Measurements from ENCODE around the gene TACC3. TPM values are rescaled to one million over a fixed set of nuclear protein-coding genes. Genes with fewer than 3 reads are reported as not detected.

TACC3 gene
- total and polyA plus RNA-seq, 12 donors, result 2.3 to 16.2 (median 4.8) TPM

DNA sequence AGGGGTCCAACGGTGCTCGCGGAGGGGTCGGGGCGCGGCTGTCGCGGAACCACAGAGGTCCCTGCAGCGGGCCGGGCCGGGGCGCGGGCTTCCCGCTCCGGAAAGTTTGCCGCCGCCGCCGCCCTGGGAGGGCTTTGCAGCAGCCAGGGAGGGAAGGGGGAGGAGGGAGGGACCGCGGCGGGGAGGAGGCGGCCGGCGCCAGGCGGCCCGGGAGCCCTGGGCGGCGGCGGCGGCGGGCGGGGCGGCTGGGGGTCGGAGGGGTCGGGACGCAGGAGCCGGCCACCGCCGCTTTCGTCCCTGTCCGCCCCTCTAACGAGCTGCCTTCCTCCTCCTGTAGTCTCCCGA lies 72.1 kb downstream of the TACC3 start:
- Histone ChIP-seq H3K4me1 (peaks cover 8 to 23% (median 18%) of the 10 kb centered on the region in 9 donors), H3K27ac (peak overlapping the region in 1 of 10 donors; percentile 56), H3K27me3 (peaks cover 19 to 65% (median 47%) of the 10 kb centered on the region in 7 donors), H3K4me3 (peak overlapping the region in 9 of 10 donors; percentile 32 to 60 (median 48)), H3K9me3 (no peaks in the 10 kb centered on the region), H3K36me3 (no peaks in the 10 kb centered on the region)
- DNase-seq, result peak; percentile 44 to 51
- TF ChIP-seq, protein P1, sequence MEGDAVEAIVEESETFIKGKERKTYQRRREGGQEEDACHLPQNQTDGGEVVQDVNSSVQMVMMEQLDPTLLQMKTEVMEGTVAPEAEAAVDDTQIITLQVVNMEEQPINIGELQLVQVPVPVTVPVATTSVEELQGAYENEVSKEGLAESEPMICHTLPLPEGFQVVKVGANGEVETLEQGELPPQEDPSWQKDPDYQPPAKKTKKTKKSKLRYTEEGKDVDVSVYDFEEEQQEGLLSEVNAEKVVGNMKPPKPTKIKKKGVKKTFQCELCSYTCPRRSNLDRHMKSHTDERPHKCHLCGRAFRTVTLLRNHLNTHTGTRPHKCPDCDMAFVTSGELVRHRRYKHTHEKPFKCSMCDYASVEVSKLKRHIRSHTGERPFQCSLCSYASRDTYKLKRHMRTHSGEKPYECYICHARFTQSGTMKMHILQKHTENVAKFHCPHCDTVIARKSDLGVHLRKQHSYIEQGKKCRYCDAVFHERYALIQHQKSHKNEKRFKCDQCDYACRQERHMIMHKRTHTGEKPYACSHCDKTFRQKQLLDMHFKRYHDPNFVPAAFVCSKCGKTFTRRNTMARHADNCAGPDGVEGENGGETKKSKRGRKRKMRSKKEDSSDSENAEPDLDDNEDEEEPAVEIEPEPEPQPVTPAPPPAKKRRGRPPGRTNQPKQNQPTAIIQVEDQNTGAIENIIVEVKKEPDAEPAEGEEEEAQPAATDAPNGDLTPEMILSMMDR (IDR thresholded peaks at IDR 0.05), result no peak
- intact Hi-C loops (cut with DNase I), result no loop called here
- peak in 2 of 8 donors; percentile 17 to 56 for ATAC-seq
- WGBS, 2 donors, result 0 to 1% methylated on average over 3 to 39 of the region's 44 CpGs

DNA sequence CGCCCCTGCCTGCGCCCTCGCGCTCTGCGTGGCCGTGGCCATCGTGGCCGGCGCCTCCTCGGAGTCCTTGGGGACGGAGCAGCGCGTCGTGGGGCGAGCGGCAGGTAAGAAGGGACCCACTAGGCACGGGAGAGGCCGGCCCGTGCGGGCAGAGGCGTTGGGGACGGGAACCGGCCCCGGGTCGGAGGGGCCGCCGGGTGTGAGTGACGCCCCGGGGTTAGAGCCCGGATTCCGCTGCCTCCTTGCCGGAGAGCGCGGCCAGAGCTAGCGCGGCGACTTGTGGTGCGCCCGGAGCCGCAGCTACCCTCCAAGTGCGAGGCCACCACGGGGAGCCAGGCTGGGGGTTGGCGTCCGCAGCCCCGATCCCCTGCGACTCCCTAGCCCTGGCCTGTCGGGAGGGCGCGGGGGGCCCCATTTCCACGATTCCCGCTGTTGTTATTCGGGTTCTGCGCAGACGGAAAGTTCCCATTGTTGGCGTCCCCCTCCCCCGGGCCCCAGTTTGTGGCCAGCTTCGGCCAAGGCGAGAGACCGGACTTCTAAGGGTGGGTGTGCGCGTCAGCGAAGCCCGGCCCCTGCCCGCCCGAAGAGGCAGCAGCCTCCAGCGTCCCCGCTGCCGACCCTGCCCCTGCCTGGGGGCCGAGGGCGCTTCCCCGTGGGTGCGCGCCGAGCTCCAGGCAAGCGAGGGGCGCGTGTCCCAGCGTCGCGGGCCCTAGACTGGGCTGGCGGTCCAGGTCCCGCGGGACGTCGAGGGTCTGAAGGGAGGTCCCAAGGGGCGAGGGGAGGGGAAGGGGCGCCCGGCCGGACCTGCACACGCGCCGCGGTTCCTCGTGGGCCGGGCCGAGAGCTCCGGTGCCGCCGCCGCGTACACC lies 72.9 kb downstream of the TACC3 start:
- peak overlapping the region in 9 of 10 donors; percentile 32 to 60 (median 51) for H3K4me3 ChIP-seq
- H3K27me3 ChIP-seq, result peaks cover 19 to 65% (median 51%) of the 10 kb centered on the region in 7 donors
- H3K4me1 ChIP-seq, result peaks cover 8 to 23% (median 18%) of the 10 kb centered on the region in 9 donors
- H3K9me3 ChIP-seq, result no peaks in the 10 kb centered on the region
- 1% methylated on average over 77 to 101 of the region's 101 CpGs for WGBS, 2 donors
- peak overlapping the region in 1 of 10 donors; percentile 15 for H3K27ac ChIP-seq
- DNase-seq (no peak), ATAC-seq (no peak)
- intact Hi-C loops (cut with DNase I), result no loop called here
- TF ChIP-seq, protein P1 (IDR thresholded peaks at IDR 0.05), result no peak
- no peaks in the 10 kb centered on the region for H3K36me3 ChIP-seq

Other genes starting within 250 kb of the TACC3 start
- gene FAM53A, start 37.2 kb upstream of the TACC3 start, total RNA-seq, result 1 to 10 TPM in 3 of 10 donors, under 1 TPM in 7; 0.24 to 1.5 (median 0.70) TPM
- gene FAM53A, start 37.2 kb upstream of the TACC3 start, polyA plus RNA-seq, result under 1 TPM; 0.73 to 0.97 TPM
- 10 to 100 TPM; 10.9 to 17.7 (median 12.8) TPM for gene SLBP, start 9.2 kb upstream of the TACC3 start, total RNA-seq
- 10 to 100 TPM; 11.2 to 16.2 TPM for gene SLBP, start 9.2 kb upstream of the TACC3 start, polyA plus RNA-seq
- gene TMEM129, start 198 bp upstream of the TACC3 start, total RNA-seq, result 10 to 100 TPM; 28.1 to 45.6 (median 34.3) TPM
- gene TMEM129, start 198 bp upstream of the TACC3 start, polyA plus RNA-seq, result 10 to 100 TPM; 28.6 to 33.0 TPM
- gene FGFR3, start 71.8 kb downstream of the TACC3 start, total RNA-seq, result 1 to 10 TPM; 1.2 to 5.3 (median 2.4) TPM
- 1 to 10 TPM; 1.3 to 6.6 TPM for gene FGFR3, start 71.8 kb downstream of the TACC3 start, polyA plus RNA-seq
- 10 to 100 TPM; 35.3 to 53.1 (median 42.6) TPM for gene LETM1, start 134.6 kb downstream of the TACC3 start, total RNA-seq
- 10 to 100 TPM; 23.4 to 23.8 TPM for gene LETM1, start 134.6 kb downstream of the TACC3 start, polyA plus RNA-seq
- 10 to 100 TPM; 32.3 to 64.4 (median 46.0) TPM for gene NSD2, start 149.9 kb downstream of the TACC3 start, total RNA-seq
- gene NSD2, start 149.9 kb downstream of the TACC3 start, polyA plus RNA-seq, result 1 to 10 TPM; 7.7 to 9.9 TPM

Data from heart right ventricle (tissue), 16 donors.